K562 (cell line): ENCODE data around the gene CDC37. TPM values are rescaled to one million over a fixed set of nuclear protein-coding genes. Genes with fewer than 3 reads are reported as not detected.

Source experiments
- ATAC-seq: fragments of 200-7000 bp; cut with Tn5 transposase; 3 replicates; pipeline ENCODE4 v1.9.1; 2020; ENCODE audit warnings: moderate library complexity
- BruUV-seq: library from RNA; stranded (reverse); fragments of 400-500 nt; replicated peaks from 2 replicates; lab custom pipeline; 2021; lab: Mats Ljungman, UMichigan
- CTCF ChIA-PET: fragments of 300-600 bp; formaldehyde crosslinking; extraction: SDS; loops from one replicate; lab custom pipeline; 2021; ENCODE audit warnings: low intra/inter-chr PET ratio; lab: Yijun Ruan, JAX
- POLR2A ChIA-PET: fragments of 300-600, 350-650 bp; sonication (Branson Sonifier 250); formaldehyde crosslinking; extraction: SDS; loops from one replicate; lab custom pipeline; 2021; ENCODE audit warnings: antibody characterized with exemption, inconsistent platforms; lab: Yijun Ruan, JAX
- DNase-seq, 4 experiments: peaks; one replicate each; pipeline versions ENCODE4 v3.0.0 to v3.0.0-alpha.2; 2011 to 2018; ENCODE audit warnings: low spot score in 3 of 4, mixed read lengths in 3 of 4; ENCODE audit errors: extremely low read depth in 1 of 4
- FAIRE-seq: peaks from 2 replicates; lab custom pipeline; 2011; peaks lifted over from hg19 to GRCh38; lab: Jason Lieb, UNC
- H2AFZ ChIP-seq: 2 replicates; pipeline ENCODE4 v1.6.0; 2011; ENCODE audit warnings: low read depth, low read length, control low read depth, inconsistent platforms
- H3K27ac ChIP-seq: fragments of 200-600 bp; 3 replicates; pipeline ENCODE4 v1.8.0; 2011; ENCODE audit warnings: low read depth, mild to moderate bottlenecking, control low read depth, inconsistent platforms, low read length, moderate library complexity, mixed read lengths; ENCODE audit errors: extremely low read depth
- H3K27me3 ChIP-seq, 2 experiments: fragments of 300-600 bp in 1 of 2; 2 replicates in 1 of 2; 3 replicates in 1 of 2; pipeline versions ENCODE4 v1.6.0 to v1.8.0; 2011; ENCODE audit warnings: inconsistent platforms in 2 of 2, low read length in 2 of 2, mild to moderate bottlenecking in 1 of 2, mixed read lengths in 1 of 2, moderate library complexity in 1 of 2; ENCODE audit not compliant: control insufficient read depth in 2 of 2, insufficient read depth in 2 of 2
- H3K36me3 ChIP-seq: fragments of 300-600 bp; 3 replicates; pipeline ENCODE4 v1.8.0; 2011; ENCODE audit warnings: mild to moderate bottlenecking, low read length, inconsistent platforms; ENCODE audit not compliant: control insufficient read depth, insufficient read depth
- H3K4me1 ChIP-seq, 2 experiments: fragments of 200-600 bp in 1 of 2; replicated peaks in 1 of 2; 2 replicates in 1 of 2; 3 replicates in 1 of 2; pipeline versions ENCODE4 v1.5.1 to v1.8.0; 2011; ENCODE audit warnings: inconsistent platforms in 2 of 2, low read length in 2 of 2, mild to moderate bottlenecking in 1 of 2, mixed read lengths in 1 of 2, moderate library complexity in 1 of 2; ENCODE audit not compliant: control insufficient read depth in 2 of 2, insufficient read depth in 2 of 2
- H3K4me2 ChIP-seq: 2 replicates; pipeline ENCODE4 v1.6.1; 2011; ENCODE audit warnings: low read length, control low read depth, inconsistent platforms, mixed read lengths; ENCODE audit not compliant: insufficient read depth
- H3K4me3 ChIP-seq: fragments of 200-600 bp; sonication (generic), shearing (Covaris generic); 2 replicates; pipeline ENCODE4 v1.5.1; 2016; ENCODE audit warnings: control low read depth, inconsistent platforms
- H3K79me2 ChIP-seq: fragments of 200-600 bp; 3 replicates; pipeline ENCODE4 v1.8.0; 2011; ENCODE audit warnings: low read length, inconsistent platforms; ENCODE audit not compliant: control insufficient read depth, insufficient read depth
- H3K9ac ChIP-seq, 2 experiments: 2 replicates each; pipeline versions ENCODE4 v1.6.0 to v1.6.1; 2011; ENCODE audit warnings: low read depth in 2 of 2, low read length in 2 of 2, control low read depth in 1 of 2, inconsistent platforms in 1 of 2, mild to moderate bottlenecking in 1 of 2, mixed read lengths in 1 of 2; ENCODE audit not compliant: insufficient read depth in 1 of 2
- H3K9me1 ChIP-seq: one replicate; pipeline ENCODE4 v1.6.0; 2011; ENCODE audit warnings: inconsistent platforms, mild to moderate bottlenecking, low read length, moderate library complexity; ENCODE audit not compliant: control insufficient read depth, insufficient read depth
- H3K9me3 ChIP-seq: replicated peaks from 2 replicates; pipeline ENCODE4 v1.5.1; 2011; ENCODE audit warnings: low read depth, low read length, inconsistent platforms; ENCODE audit not compliant: control insufficient read depth, insufficient read depth
- H4K20me1 ChIP-seq: replicated peaks from 2 replicates; pipeline ENCODE4 v1.6.1; 2011; ENCODE audit warnings: low read length, inconsistent platforms, mixed read lengths; ENCODE audit not compliant: control insufficient read depth, insufficient read depth
- CBX3 ChIP-seq, 2 experiments: IDR thresholded peaks; 1 replicate in 1 of 2; 2 replicates in 1 of 2; pipeline ENCODE4 v1.6.1; 2012; ENCODE audit warnings: inconsistent platforms in 2 of 2, low read length in 2 of 2, borderline replicate concordance in 1 of 2, control low read depth in 1 of 2
- DDX20 ChIP-seq: fragments of 450-650 bp; IDR thresholded peaks from 2 replicates; pipeline ENCODE4 v1.6.1; 2016; ENCODE audit warnings: missing genetic modification characterization, low read depth, mild to moderate bottlenecking, missing compliant biosample characterization, moderate library complexity
- FOXA1 ChIP-seq: fragments of 450-650 bp; IDR thresholded peaks from 2 replicates; pipeline ENCODE4 v1.6.1; 2016; ENCODE audit warnings: mild to moderate bottlenecking, borderline replicate concordance
- FOXJ3 ChIP-seq: sonication (generic); formaldehyde crosslinking; IDR thresholded peaks from 2 replicates; pipeline ENCODE4 v1.4.0; 2020; ENCODE audit warnings: mild to moderate bottlenecking, missing genetic modification reagents
- HEY1 ChIP-seq: fragments of 250-450 bp; sonication (Bioruptor Pico); IDR thresholded peaks from 2 replicates; pipeline ENCODE4 v1.5.0; 2020; ENCODE audit warnings: mild to moderate bottlenecking, moderate library complexity, borderline replicate concordance
- HMGN3 ChIP-seq: IDR thresholded peaks from 2 replicates; pipeline ENCODE4 v1.6.1; 2011; ENCODE audit warnings: borderline replicate concordance, low read depth, mild to moderate bottlenecking, mixed read lengths, low read length; ENCODE audit not compliant: insufficient read length; ENCODE audit errors: extremely low read depth
- MEF2D ChIP-seq: conservative IDR thresholded peaks from 2 replicates; pipeline ENCODE4 v1.6.1; 2016; ENCODE audit warnings: low read depth, missing genetic modification characterization, missing compliant biosample characterization
- SLC30A9 ChIP-seq: fragments of 250-450 bp; sonication (Bioruptor Pico); IDR thresholded peaks from 2 replicates; pipeline ENCODE4 v1.8.0; 2022; ENCODE audit warnings: mild to moderate bottlenecking, moderate library complexity
- SOX6 ChIP-seq: fragments of 450-650 bp; IDR thresholded peaks from 2 replicates; pipeline ENCODE4 v1.6.1; 2014; ENCODE audit warnings: mild to moderate bottlenecking
- TAF9B ChIP-seq: fragments of 450-650 bp; IDR thresholded peaks from 2 replicates; pipeline ENCODE4 v1.6.1; 2018; ENCODE audit warnings: mild to moderate bottlenecking; ENCODE audit not compliant: partially characterized antibody
- TEAD2 ChIP-seq: fragments of 450-650 bp; IDR thresholded peaks from 2 replicates; pipeline ENCODE4 v1.6.1; 2016; ENCODE audit warnings: missing genetic modification characterization, control low read depth, missing compliant biosample characterization
- ZBTB33 ChIP-seq: sonication (generic); formaldehyde crosslinking; IDR thresholded peaks from 2 replicates; pipeline ENCODE4 v1.8.1; 2023; ENCODE audit warnings: mild to moderate bottlenecking, missing genetic modification reagents
- WGBS: fragments of 100-300 bp; shearing (Covaris generic); methylation state at CpG from one replicate; pipeline ENCODE4 v1.1.6; 2016; ENCODE audit warnings: low coverage, mixed read lengths; ENCODE audit not compliant: insufficient coverage; ENCODE audit errors: missing lambda C conversion rate; 5-methylcytosine and 5-hydroxymethylcytosine counted together
- in situ Hi-C: fragments of 300-500 bp; cut with MboI; formaldehyde crosslinking; loops from 4 replicates; pipeline ENCODE4 v1.15.0; 2018; ENCODE audit warnings: inconsistent platforms, mixed read lengths
- intact Hi-C: fragments of 100-400 bp; cut with micrococcal nuclease; formaldehyde crosslinking; loops from 2 replicates; pipeline ENCODE4 v1.14.2; 2022
- polyA plus RNA-seq, 8 experiments: library from polyadenylated mRNA; depleted of rRNA in 4 of 8; stranded (reverse) in 5 of 8; unstranded in 3 of 8; fragments of >200 nt; fragmentation: Nextera tagmentation in 2 of 8; fragmentation: Illumina TruSeq in 1 of 8; extraction: Ambion mirVana in 2 of 8; extraction: Trizol in 1 of 8; gene quantifications; 2 replicates each; pipeline versions ENCODE4 v1.2.1 to v1.2.3, GENCODE V29; 2011 to 2014; ENCODE audit warnings: inconsistent platforms in 1 of 8, missing spikeins in 1 of 8
- total RNA-seq, 7 experiments: library from RNA; depleted of rRNA in 6 of 7; stranded (reverse); fragments of >200 nt in 6 of 7; fragmentation: Illumina TruSeq in 2 of 7; extraction: Trizol in 2 of 7; gene quantifications; 2 replicates each; pipeline versions ENCODE4 v1.2.1 to v1.2.3, GENCODE V29; 2011 to 2021; ENCODE audit warnings: low replicate concordance in 1 of 7
- TF ChIP-seq, protein P1 (sequence below): sonication (generic); formaldehyde crosslinking; IDR thresholded peaks from 2 replicates; pipeline ENCODE4 v1.8.0; 2023; ENCODE audit warnings: missing genetic modification reagents, mild to moderate bottlenecking, borderline replicate concordance

Gene CDC37
- total and polyA plus RNA-seq, 9 of the 15 experiments (the other 6 are each of a cell fraction or from before 2014, with no cell fraction given): 6.6 to 538 (median 227) TPM

DNA sequence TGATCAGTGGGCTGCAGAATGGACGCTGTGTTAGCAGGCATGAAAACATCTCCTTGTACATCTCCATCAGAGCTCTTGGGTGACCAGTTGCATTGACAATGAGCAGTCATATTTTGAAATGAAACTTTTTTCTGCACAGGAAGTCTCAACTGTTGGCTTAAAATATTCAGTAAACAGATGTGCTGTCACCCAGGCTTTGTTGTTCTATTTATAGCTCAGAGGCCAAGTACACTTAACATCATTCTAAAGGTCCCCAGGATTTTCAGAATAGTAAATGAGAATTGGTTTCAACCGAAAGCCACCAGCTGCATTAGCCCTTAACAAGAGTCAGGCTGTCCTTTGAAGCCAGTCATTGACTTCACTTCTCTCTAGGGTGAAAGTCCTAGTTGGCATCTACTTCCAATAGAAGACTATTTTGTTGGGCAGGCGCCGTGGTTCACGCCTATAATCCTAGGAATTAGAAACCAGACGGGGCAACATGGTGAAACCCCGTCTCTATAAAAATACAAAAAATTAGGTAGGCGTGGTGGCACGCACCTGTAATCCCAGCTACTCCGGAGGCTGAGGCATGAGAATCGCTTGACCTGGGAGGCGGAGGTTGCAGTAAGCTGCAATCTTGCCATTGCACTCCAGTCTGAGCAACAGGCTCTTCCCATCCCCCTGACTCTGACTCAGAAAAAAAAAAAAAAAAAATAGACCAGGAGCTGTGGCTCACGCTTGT is 9.1 kb upstream of the CDC37 start:
- CTCF ChIA-PET: no interaction called here
- FAIRE-seq: no peak
- Histone ChIP-seq H3K79me2 (peaks cover 6% of the 10 kb centered on the region; the same call in 2 of the 3 replicates), H4K20me1 (no peaks in the 10 kb centered on the region), H3K9me1 (no peaks in the 10 kb centered on the region), H3K27ac (peak overlapping the region; percentile 55; the same call in 1 of the 3 replicates), H3K27me3 (no peaks in the 10 kb centered on the region), H3K36me3 (no peaks in the 10 kb centered on the region; the same call in 2 of the 3 replicates), H3K9ac (no peak overlapping the region), H3K4me3 (no peak overlapping the region), H3K4me1 (peaks cover 18 to 27% of the 10 kb centered on the region in 2 experiments), H3K9me3 (peaks cover 4% of the 10 kb centered on the region), H2AFZ (no peak overlapping the region), H3K4me2 (no peak overlapping the region)
- in situ Hi-C loops (no loop called here), intact Hi-C loops (no loop called here)
- 47% methylated on average over 11 of the region's 13 CpGs for WGBS
- POLR2A ChIA-PET: interaction anchor here (0.6 to 2.7 kb wide), 4 partner anchors 9 to 306 kb away, joined by 3 to 9 read pairs (median 6); partner anchors contain the start of gene CDC37
- no peak for DNase-seq
- no peak for ATAC-seq
- no TSS peak for BruUV-seq
- TF ChIP-seq DDX20 (tag) (no peak), HMGN3 (no peak), ZBTB33 (CRISPR knock-in tag) (0 out of 2 replicates have a peak, but pooled peaks have one; percentile 10), TEAD2 (no peak), HEY1 (CRISPR knock-in tag) (no peak), SOX6 (0 out of 2 replicates have a peak, but pooled peaks have one; percentile 34), CBX3 (IDR thresholded peaks at IDR 0.05; ENCODE audit: borderline replicate concordance in 1 of 2, low read length in 2 of 2) (no peak), TAF9B (no peak), FOXJ3 (CRISPR knock-in tag) (no peak), MEF2D (tag) (peak; percentile 51; the same call in 1 of the 2 replicates), SLC30A9 (CRISPR knock-in tag) (no peak), FOXA1 (no peak)
- TF ChIP-seq, protein P1, sequence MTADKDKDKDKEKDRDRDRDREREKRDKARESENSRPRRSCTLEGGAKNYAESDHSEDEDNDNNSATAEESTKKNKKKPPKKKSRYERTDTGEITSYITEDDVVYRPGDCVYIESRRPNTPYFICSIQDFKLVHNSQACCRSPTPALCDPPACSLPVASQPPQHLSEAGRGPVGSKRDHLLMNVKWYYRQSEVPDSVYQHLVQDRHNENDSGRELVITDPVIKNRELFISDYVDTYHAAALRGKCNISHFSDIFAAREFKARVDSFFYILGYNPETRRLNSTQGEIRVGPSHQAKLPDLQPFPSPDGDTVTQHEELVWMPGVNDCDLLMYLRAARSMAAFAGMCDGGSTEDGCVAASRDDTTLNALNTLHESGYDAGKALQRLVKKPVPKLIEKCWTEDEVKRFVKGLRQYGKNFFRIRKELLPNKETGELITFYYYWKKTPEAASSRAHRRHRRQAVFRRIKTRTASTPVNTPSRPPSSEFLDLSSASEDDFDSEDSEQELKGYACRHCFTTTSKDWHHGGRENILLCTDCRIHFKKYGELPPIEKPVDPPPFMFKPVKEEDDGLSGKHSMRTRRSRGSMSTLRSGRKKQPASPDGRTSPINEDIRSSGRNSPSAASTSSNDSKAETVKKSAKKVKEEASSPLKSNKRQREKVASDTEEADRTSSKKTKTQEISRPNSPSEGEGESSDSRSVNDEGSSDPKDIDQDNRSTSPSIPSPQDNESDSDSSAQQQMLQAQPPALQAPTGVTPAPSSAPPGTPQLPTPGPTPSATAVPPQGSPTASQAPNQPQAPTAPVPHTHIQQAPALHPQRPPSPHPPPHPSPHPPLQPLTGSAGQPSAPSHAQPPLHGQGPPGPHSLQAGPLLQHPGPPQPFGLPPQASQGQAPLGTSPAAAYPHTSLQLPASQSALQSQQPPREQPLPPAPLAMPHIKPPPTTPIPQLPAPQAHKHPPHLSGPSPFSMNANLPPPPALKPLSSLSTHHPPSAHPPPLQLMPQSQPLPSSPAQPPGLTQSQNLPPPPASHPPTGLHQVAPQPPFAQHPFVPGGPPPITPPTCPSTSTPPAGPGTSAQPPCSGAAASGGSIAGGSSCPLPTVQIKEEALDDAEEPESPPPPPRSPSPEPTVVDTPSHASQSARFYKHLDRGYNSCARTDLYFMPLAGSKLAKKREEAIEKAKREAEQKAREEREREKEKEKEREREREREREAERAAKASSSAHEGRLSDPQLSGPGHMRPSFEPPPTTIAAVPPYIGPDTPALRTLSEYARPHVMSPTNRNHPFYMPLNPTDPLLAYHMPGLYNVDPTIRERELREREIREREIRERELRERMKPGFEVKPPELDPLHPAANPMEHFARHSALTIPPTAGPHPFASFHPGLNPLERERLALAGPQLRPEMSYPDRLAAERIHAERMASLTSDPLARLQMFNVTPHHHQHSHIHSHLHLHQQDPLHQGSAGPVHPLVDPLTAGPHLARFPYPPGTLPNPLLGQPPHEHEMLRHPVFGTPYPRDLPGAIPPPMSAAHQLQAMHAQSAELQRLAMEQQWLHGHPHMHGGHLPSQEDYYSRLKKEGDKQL: no peak
